Astrocyte of the spinal cord (primary cell): ENCODE data around the gene FAM149B1.

Experiments used
- DNase-seq: peaks from one replicate; pipeline ENCODE4 v3.0.0; 2011; ENCODE audit warnings: low read depth, low spot score
- H3K4me3 ChIP-seq: 2 replicates; pipeline ENCODE4 v1.5.1; 2011; ENCODE audit warnings: low read depth, mild to moderate bottlenecking, low read length, moderate library complexity
- CTCF ChIP-seq: IDR thresholded peaks from 2 replicates; pipeline ENCODE4 v1.5.1; 2012; ENCODE audit warnings: low read depth, mild to moderate bottlenecking, low read length, inconsistent platforms
- in situ Hi-C: cut with HindIII; loops from 2 replicates; pipeline ENCODE4 v1.10.0; 2017; ENCODE audit warnings: low sequenced_read_pairs

FAM149B1 gene

GRCh38 chr10:73220989-73221388 is 53.1 kb downstream of the FAM149B1 start:
- no peak overlapping the region for H3K4me3 ChIP-seq
- no peak for DNase-seq
- TF ChIP-seq CTCF = no peak
- in situ Hi-C loops = no loop called here

- no peak for TF ChIP-seq CTCF
- H3K4me3 ChIP-seq = no peak overlapping the region
- in situ Hi-C loops = no loop called here
- DNase-seq = no peak
These were observed 57.6 kb downstream of the FAM149B1 start for GRCh38 chr10:73225518-73225917.

- TF ChIP-seq CTCF = no peak
- no peak overlapping the region for H3K4me3 ChIP-seq
- in situ Hi-C loops = no loop called here
- DNase-seq = no peak
These were observed 58.7 kb downstream of the FAM149B1 start for GRCh38 chr10:73226663-73227062.

GRCh38 chr10:73228247-73228646 is 60.3 kb downstream of the FAM149B1 start:
- in situ Hi-C loops = no loop called here
- TF ChIP-seq CTCF = no peak
- H3K4me3 ChIP-seq = no peak overlapping the region
- DNase-seq = no peak

- H3K4me3 ChIP-seq = no peak overlapping the region
These were observed 61.6 kb downstream of the FAM149B1 start for GRCh38 chr10:73229567-73229966.

GRCh38 chr10:73232887-73233286 is 65.0 kb downstream of the FAM149B1 start:
- no peak for DNase-seq
- in situ Hi-C loops = no loop called here
- peak; percentile 11 for TF ChIP-seq CTCF
- no peak overlapping the region for H3K4me3 ChIP-seq

More at GRCh38 chr10:73229567-73229966, 61.6 kb downstream of the FAM149B1 start:
- no peak for DNase-seq
- no peak for TF ChIP-seq CTCF
- in situ Hi-C loops = no loop called here

- in situ Hi-C loops = no loop called here
- no peak for TF ChIP-seq CTCF
- H3K4me3 ChIP-seq = no peak overlapping the region
- no peak for DNase-seq
These were observed 66.0 kb downstream of the FAM149B1 start for GRCh38 chr10:73233883-73234282.
